Measurements from ENCODE around the gene TOB2.
A peak's percentile ranks its signal among the peaks of the same experiment; 100 is the strongest.

GRCh38 chr22:41403532-41404318, 42.9 kb downstream of the TOB2 start:
- TF ChIP-seq CTCF (tag by site-specific recombination; IDR thresholded peaks at IDR 0.05) = peak; percentile 98
- no peak for TF ChIP-seq TCF7L2 (IDR thresholded peaks at IDR 0.05; ENCODE audit: borderline replicate concordance, low read depth, low read length)
- no peak for TF ChIP-seq ZNF302 (tag by site-specific recombination; IDR thresholded peaks at IDR 0.05; ENCODE audit: low read depth)
- no peak for TF ChIP-seq ZNF529 (tag by site-specific recombination; IDR thresholded peaks at IDR 0.05; ENCODE audit: insufficient replicate concordance)
- peak; percentile 97 for TF ChIP-seq ZNF335 (tag by site-specific recombination; conservative IDR thresholded peaks at IDR 0.05)
